ENCODE data around the gene SSBP2. TPM values are rescaled to one million over a fixed set of nuclear protein-coding genes. Genes with fewer than 3 reads are reported as not detected.

The SSBP2 gene
- total and polyA plus RNA-seq, 2 of the 8 experiments (the other 6 are each of a cell fraction or from before 2014, with no cell fraction given) = 21.5 to 36.2 TPM

- no peak for TF ChIP-seq POU5F1 (IDR thresholded peaks at IDR 0.05; ENCODE audit: low read depth, low read length)
- TF ChIP-seq TCF12 (IDR thresholded peaks at IDR 0.05; ENCODE audit: low read depth, low read length) = no peak
- TF ChIP-seq KDM4A (IDR thresholded peaks at IDR 0.05; ENCODE audit: low read depth, low read length, severe bottlenecking) = peak; percentile 29
- no peak for TF ChIP-seq EGR1 (IDR thresholded peaks at IDR 0.05; ENCODE audit: borderline replicate concordance, low read depth, low read length)
- peak; percentile 34; the same call in 1 of the 2 replicates for TF ChIP-seq PHF8 (conservative IDR thresholded peaks at IDR 0.05; ENCODE audit: low read depth, low read length)
Measured at GRCh38 chr5:81750308-81751008, 439 bp downstream of the SSBP2 start (continued).
